Upper lobe of right lung (tissue), 1 donor: ENCODE results near the gene SGK2. TPM values are rescaled to one million over a fixed set of nuclear protein-coding genes. Genes with fewer than 3 reads are reported as not detected.

Experiments
- ATAC-seq: fragments of 200-7000 bp; cut with Tn5 transposase; one replicate; pipeline ENCODE4 v1.9.1; 2020; ENCODE audit warnings: mild to moderate bottlenecking, moderate library complexity
- DNase-seq: peaks from one replicate; pipeline ENCODE4 v3.0.0-alpha.2; 2020
- H3K27ac ChIP-seq: fragments of 200-600 bp; one replicate; pipeline ENCODE4 v1.8.0; 2022
- H3K27me3 ChIP-seq: fragments of 200-600 bp; one replicate; pipeline ENCODE4 v1.8.0; 2022; ENCODE audit warnings: mild to moderate bottlenecking
- H3K36me3 ChIP-seq: fragments of 200-600 bp; one replicate; pipeline ENCODE4 v1.8.0; 2022
- H3K4me1 ChIP-seq: fragments of 200-600 bp; one replicate; pipeline ENCODE4 v1.8.0; 2022
- H3K4me3 ChIP-seq: fragments of 200-600 bp; one replicate; pipeline ENCODE4 v1.8.0; 2022; ENCODE audit warnings: mild to moderate bottlenecking
- H3K9me3 ChIP-seq: fragments of 200-600 bp; one replicate; pipeline ENCODE4 v1.8.0; 2022
- intact Hi-C: fragments of 100-400 bp; cut with DNase I; formaldehyde crosslinking; loops from one replicate; pipeline ENCODE4 v1.11.0; 2022
- total RNA-seq: library from RNA; stranded (reverse); fragmentation: NEBNext Ultra II Directional; extraction: Animal tissue kit (Norgen Biotek cat#: 25700); gene quantifications from one replicate; pipeline ENCODE4 v1.2.1, GENCODE V29; 2021
- TF ChIP-seq, protein P1 (sequence below): fragments of 200-600 bp; IDR thresholded peaks from one replicate; pipeline ENCODE4 v1.8.0; 2022; ENCODE audit warnings: antibody characterized with exemption
- donor health status: DM: no; HTN: yes; CAD: no; lungs with severe emphysema.

SGK2 gene
- total RNA-seq, 1 donor from 2014 or later: 1.7 TPM

GRCh38 chr20:43559147-43559987, 540 bp downstream of the SGK2 start:
- H3K4me1 ChIP-seq: no peaks in the 10 kb centered on the region
- DNase-seq (no peak), ATAC-seq (no peak)
- no peaks in the 10 kb centered on the region for H3K27me3 ChIP-seq
- no peak overlapping the region for H3K4me3 ChIP-seq
- intact Hi-C loops: no loop called here
- H3K27ac ChIP-seq: no peak overlapping the region
- TF ChIP-seq, protein P1, sequence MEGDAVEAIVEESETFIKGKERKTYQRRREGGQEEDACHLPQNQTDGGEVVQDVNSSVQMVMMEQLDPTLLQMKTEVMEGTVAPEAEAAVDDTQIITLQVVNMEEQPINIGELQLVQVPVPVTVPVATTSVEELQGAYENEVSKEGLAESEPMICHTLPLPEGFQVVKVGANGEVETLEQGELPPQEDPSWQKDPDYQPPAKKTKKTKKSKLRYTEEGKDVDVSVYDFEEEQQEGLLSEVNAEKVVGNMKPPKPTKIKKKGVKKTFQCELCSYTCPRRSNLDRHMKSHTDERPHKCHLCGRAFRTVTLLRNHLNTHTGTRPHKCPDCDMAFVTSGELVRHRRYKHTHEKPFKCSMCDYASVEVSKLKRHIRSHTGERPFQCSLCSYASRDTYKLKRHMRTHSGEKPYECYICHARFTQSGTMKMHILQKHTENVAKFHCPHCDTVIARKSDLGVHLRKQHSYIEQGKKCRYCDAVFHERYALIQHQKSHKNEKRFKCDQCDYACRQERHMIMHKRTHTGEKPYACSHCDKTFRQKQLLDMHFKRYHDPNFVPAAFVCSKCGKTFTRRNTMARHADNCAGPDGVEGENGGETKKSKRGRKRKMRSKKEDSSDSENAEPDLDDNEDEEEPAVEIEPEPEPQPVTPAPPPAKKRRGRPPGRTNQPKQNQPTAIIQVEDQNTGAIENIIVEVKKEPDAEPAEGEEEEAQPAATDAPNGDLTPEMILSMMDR: no peak
- no peaks in the 10 kb centered on the region for H3K36me3 ChIP-seq
- no peaks in the 10 kb centered on the region for H3K9me3 ChIP-seq

- H3K36me3 ChIP-seq: no peaks in the 10 kb centered on the region
- no peak overlapping the region for H3K4me3 ChIP-seq
- no peak for DNase-seq
- ATAC-seq: no peak
- no peaks in the 10 kb centered on the region for H3K4me1 ChIP-seq
- H3K9me3 ChIP-seq: no peaks in the 10 kb centered on the region
- no peak overlapping the region for H3K27ac ChIP-seq
- TF ChIP-seq, protein P1: no peak
- H3K27me3 ChIP-seq: no peaks in the 10 kb centered on the region
- intact Hi-C loops: no loop called here
These were observed 2.1 kb downstream of the SGK2 start for GRCh38 chr20:43560974-43561373.

GRCh38 chr20:43563429-43563828, 4.6 kb downstream of the SGK2 start:
- ATAC-seq: no peak
- Histone ChIP-seq H3K9me3 (no peaks in the 10 kb centered on the region), H3K36me3 (no peaks in the 10 kb centered on the region), H3K4me1 (no peaks in the 10 kb centered on the region), H3K27me3 (no peaks in the 10 kb centered on the region), H3K4me3 (no peak overlapping the region), H3K27ac (no peak overlapping the region)
- intact Hi-C loops: no loop called here
- TF ChIP-seq, protein P1: no peak
- DNase-seq: no peak

DNA sequence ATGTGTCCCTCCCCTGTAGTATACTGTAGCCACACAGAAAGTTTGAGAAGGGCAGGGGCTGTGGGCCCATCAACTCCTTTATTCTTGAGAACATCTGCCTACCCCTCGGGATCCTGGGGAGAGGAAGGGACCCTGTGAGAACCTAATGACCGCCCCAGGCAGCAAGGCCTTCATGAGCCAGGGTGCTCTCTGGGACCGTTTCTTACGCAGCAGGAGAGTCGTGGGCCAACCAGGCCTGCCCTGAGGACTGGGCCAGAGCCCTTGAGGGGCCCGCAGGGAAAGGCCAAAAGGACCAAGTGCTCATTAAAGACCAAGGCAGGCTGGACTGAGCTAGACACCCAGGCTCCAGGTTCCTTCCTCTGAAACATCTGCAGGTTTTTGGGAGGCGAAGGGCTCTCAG, 5.2 kb downstream of the SGK2 start:
- Histone ChIP-seq H3K27ac (no peak overlapping the region), H3K27me3 (no peaks in the 10 kb centered on the region), H3K4me1 (no peaks in the 10 kb centered on the region), H3K9me3 (no peaks in the 10 kb centered on the region), H3K4me3 (no peak overlapping the region), H3K36me3 (no peaks in the 10 kb centered on the region)
- DNase-seq: no peak
- no peak for ATAC-seq
- TF ChIP-seq, protein P1: no peak
- intact Hi-C loops: no loop called here

GRCh38 chr20:43564455-43564854, 5.6 kb downstream of the SGK2 start:
- Histone ChIP-seq H3K27me3 (no peaks in the 10 kb centered on the region), H3K4me3 (no peak overlapping the region), H3K4me1 (no peaks in the 10 kb centered on the region), H3K9me3 (no peaks in the 10 kb centered on the region), H3K27ac (no peak overlapping the region), H3K36me3 (no peaks in the 10 kb centered on the region)
- no peak for ATAC-seq
- no peak for DNase-seq
- TF ChIP-seq, protein P1: no peak
- intact Hi-C loops: no loop called here
